NCI-H2081 (cell line): ENCODE data around the gene SPATA46.

Source experiments
- DNase-seq, 2 experiments: peaks; one replicate each; lab custom pipeline; 2025; lab: John Stamatoyannopoulos, UW

SPATA46 gene

GRCh38 chr1:162374406-162374805 lies 2.2 kb downstream of the SPATA46 start:
- DNase-seq = no peak

GRCh38 chr1:162373541-162374260 lies 3.0 kb downstream of the SPATA46 start:
- no peak for DNase-seq

DNA sequence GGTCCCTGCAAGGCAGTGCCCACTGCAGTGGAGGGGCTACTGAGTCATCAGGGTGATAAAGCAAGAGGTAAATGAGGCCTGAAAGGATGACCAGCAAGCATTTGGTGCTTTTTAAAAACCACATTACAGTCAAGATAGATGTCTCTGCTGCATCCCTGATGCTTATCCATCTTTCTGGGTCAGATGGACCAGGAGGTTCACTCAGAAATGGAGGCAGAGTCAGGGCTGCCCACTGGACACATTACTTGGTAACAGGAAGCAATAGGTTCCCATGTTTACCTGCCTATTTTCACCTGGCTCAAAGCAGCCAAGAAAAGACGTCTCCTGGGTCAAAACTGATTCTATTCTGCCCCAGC lies 3.6 kb downstream of the SPATA46 start:
- no peak for DNase-seq

- no peak for DNase-seq
Observed at GRCh38 chr1:162372159-162373071, 4.2 kb downstream of the SPATA46 start.

DNA sequence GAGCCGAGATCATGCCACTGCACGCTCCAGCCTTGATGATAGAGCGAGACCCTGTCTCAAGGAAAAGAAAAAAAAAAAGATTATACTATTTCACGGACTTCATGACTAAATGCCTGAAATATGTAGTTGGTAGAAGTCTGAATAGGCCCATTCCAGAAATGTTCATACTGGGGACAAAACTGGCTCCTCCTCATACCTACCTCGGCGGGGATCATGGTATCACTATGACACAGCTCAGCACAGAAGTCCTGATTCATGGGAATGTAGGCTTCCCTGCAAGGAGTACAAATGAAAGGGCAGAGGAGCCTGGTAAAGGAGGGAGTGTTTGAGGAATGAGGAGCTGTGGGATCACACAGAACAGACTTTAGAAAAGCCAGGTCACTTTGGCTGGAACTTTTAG lies 5.0 kb downstream of the SPATA46 start:
- no peak for DNase-seq

DNA sequence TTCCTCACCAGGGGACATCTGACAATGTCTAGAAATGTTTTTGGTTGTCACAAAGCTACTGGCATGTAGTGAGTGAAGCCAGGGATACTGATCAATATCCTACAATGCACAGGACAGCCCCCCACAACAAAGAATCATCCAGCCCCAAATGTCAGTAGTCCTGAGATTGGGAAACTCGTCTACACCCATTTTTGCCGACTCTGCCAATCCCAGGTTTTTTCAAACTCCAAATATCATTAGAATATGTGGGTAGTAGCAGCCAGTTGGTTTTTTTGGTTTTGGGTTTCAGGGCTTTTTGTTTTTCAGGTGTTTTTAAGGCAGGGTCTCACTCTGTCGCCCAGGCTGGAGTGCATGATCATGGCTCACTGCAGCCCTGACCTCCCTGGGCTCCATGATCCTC lies 5.9 kb downstream of the SPATA46 start:
- no peak for DNase-seq

- no peak for DNase-seq
Observed at GRCh38 chr1:162370161-162370560, 6.5 kb downstream of the SPATA46 start.

DNA sequence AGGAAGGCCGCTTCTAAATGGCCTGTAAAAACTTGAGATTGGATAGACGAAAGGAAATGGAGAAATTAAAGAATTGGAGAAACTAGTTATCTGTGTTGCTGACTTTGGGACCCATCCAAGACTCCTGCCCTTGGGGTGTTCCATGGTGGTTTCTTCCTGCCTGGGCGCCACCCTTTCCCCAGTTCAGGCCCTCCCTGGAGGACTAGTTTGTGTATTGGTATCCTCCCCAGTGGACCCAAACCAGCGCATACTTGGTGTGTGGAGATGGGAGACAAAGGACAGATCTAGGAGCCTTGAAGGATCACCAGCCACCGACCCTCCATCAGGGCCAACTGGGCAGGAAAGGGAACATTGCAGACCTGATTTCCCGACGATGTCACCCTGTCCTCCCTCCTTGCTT lies 7.1 kb downstream of the SPATA46 start:
- DNase-seq = no peak

DNA sequence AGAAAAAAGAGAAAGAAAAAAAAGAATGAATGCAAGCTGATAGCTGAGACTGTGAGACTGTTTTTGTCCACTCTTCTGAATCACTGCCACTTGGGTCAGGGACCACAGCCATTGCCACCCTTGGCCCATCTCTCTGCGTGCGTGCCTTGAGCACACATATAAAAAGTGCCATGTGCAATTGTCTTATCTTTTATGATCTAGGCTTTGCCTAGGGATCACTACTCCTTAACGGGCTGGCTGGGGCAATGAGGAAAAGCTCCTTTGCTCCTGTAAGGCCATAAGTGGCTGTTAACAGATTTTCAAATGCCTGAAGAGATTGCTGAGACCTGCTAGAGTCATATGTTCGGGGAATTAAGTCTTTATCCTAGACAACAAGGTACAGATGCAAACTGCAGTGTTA lies 8.2 kb downstream of the SPATA46 start:
- no peak for DNase-seq

- no peak for DNase-seq
Observed at GRCh38 chr1:162367772-162368171, 8.9 kb downstream of the SPATA46 start.

DNA sequence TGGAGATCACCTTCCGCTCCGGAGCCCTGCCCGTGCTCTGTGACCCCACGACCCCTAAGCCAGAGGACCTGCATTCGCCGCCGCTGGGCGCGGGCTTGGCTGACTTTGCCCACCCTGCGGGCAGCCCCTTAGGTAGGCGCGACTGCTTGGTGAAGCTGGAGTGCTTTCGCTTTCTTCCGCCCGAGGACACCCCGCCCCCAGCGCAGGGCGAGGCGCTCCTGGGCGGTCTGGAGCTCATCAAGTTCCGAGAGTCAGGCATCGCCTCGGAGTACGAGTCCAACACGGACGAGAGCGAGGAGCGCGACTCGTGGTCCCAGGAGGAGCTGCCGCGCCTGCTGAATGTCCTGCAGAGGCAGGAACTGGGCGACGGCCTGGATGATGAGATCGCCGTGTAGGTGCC lies 9.6 kb downstream of the SPATA46 start:
- no peak for DNase-seq

GRCh38 chr1:162366671-162367070 lies 10.0 kb downstream of the SPATA46 start:
- no peak for DNase-seq

- DNase-seq = no peak
Observed at GRCh38 chr1:162366149-162366548, 10.5 kb downstream of the SPATA46 start.

DNA sequence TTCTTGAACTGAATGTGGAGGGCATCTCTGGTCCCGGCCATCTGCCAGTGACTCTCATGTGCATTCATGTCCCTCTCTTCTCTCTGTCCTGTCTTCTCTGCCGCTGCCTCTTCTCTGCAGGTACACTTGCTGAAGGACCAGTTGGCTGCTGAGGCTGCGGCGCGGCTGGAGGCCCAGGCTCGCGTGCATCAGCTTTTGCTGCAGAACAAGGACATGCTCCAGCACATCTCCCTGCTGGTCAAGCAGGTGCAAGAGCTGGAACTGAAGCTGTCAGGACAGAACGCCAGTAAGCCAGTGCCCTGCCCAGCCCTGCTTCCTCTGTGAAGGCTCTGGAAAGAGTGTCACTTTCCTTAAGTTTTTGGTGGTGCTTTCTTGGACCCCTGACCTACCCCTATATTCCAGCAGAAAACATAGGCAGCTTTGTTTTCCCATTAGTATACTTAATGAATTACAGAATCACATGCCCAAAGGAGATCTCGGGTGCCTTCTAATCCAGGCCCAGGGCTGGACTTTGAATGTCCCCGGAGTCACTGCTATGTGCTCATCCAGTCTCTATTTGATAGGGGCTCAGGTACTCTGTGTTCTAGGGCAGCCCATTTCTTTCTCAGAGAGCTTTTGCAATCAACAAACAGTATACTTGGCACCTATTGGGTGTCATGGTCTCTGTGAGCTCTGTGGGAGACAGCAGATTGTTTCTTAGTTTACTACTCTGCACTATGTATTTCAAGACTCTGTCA lies 11.2 kb downstream of the SPATA46 start:
- DNase-seq = no peak

- DNase-seq = no peak
Observed at GRCh38 chr1:162364498-162364897, 12.2 kb downstream of the SPATA46 start.

DNA sequence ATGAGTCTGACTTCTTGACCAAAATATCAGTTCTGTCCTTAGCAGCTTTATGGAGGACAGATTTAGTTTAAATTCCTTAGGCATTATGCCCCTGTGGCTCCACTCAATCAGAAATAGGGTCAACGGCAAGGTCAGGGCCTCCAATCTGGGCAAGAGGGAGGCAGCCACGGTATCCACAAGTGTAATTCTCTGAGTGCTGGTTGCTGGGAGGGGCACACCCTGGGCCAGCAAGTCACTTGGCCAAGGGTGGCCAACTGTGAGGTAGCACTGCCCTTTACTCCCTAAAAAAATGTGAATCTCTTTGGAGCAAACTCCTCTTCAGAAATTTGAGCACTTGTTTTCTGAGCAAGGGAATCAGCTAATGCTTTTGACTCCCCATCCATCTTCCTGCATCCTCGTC lies 12.8 kb downstream of the SPATA46 start:
- no peak for DNase-seq

GRCh38 chr1:162361349-162361748 lies 15.3 kb downstream of the SPATA46 start:
- no peak for DNase-seq

DNA sequence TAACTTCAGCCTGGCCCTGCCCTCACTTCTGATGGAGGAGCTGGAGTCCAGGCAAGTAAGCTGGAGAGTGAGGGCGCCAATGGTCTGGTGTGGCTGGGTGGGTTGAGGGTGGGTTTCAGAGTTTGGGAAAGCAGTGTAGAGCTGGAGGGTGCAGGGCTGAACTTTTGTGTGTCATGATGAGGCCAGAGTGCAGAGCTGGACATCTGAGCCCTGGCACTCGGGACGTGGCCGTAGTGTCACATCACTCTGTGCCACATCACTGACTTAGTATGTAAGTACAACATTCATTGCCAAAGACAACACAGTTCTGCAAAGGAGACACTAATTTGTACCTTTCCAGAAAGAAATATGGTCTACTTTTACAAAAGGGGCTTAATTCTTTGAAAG lies 15.8 kb downstream of the SPATA46 start:
- no peak for DNase-seq

DNA sequence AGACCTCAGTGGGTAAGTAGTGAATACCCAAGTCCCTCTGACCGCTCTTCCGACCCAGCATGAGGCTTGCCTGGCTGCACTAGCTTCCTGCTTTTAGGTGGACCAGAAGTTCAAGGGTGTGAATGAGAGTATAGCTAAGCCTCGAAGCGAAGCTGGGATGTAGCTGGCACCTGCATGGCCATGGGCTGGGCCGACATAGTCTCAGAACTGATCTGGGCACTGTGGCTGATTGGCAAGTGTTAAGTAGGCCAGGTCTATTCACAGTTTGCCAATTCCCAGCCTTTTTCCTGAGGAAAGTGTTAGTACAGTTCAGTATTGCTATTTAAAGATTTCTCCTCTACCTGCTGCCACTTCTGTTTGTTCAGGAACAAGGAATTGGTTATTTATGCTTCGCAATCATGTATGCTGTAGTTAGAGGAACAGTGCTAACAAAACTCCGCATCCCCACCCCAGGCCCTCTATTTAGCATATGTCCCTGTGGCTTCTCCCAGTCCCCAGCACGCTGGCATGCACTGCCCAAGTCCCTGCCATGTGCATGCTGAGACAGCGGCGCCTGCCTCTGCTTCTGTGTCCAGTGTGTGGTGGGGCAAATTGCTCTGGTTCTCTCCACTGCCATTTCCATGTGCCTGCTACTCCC lies 16.3 kb downstream of the SPATA46 start:
- DNase-seq = no peak

GRCh38 chr1:162359523-162360236 lies 17.0 kb downstream of the SPATA46 start:
- DNase-seq = no peak

DNA sequence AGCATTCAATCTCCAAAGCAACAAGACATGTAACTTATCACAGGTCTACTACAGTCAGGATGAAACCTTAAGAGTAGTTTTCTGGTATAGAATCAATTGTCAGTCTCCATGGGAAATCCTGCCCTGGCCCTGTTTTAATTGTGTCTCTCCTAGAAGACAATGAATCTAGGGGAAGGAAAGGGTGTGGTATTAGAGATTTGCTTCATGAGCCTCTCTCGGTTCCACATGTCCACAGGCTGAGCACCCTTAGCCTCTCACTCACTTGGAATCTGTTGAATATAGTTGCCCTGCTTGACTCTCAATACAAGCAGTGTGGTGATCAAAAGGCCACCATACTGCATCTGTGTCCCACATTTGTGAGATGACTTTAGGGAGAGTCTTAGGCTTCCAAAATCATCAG lies 17.7 kb downstream of the SPATA46 start:
- no peak for DNase-seq
